HTR-8/SVneo (cell line): ENCODE data around the gene GPR83.
"Not testable (repeated sequence)": the region's sequence is repeated elsewhere in the genome, so short reads cannot be mapped to it uniquely, and the experiment has no call there.

Experiments used
- DNase-seq: peaks from one replicate; pipeline ENCODE4 v3.0.0; 2011; ENCODE audit warnings: low spot score, mixed read lengths; ENCODE audit not compliant: insufficient read length
- FAIRE-seq: peaks from 2 replicates; lab custom pipeline; 2011; peaks lifted over from hg19 to GRCh38; lab: Jason Lieb, UNC

The GPR83 gene

DNA sequence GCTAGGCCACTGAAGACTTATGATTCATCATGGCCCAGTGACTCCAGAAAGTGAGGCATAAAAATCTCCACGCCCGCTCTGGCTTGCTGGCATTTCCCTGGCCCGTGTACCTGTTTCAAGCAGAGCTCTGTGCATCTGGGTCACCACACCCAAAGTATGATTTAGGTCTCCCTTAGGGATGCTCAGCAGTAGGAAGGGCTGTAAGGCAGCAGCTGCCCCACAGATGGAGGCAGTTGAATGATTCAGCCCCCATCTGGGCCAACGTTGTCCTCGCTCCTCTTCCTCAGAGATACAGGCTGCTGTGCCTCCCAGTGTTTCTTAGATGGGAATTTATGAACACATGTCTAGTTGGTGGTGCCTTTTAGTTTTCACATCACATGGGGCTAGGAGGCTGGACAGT is 21.6 kb downstream of the GPR83 start:
- FAIRE-seq (no peak), DNase-seq (no peak)

DNA sequence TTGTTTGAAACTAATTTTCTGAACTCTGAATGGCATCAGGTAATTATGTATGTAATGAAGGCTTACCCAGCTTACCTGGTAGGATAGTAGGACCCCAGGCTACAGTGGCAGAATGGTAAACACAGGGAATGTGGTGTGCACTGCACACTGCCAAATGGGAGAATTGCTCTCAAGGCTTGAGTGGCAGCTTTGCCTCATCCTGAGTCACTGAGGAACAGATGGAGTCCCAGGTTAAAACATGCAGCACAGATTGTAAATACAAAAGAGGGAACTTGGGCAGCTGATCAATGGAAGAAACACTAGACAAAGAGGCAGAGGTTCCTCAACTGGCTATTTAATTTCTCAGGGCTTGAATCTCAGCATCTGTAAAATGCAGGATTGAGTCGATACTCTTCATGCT is 24.4 kb downstream of the GPR83 start:
- no peak for FAIRE-seq

DNA sequence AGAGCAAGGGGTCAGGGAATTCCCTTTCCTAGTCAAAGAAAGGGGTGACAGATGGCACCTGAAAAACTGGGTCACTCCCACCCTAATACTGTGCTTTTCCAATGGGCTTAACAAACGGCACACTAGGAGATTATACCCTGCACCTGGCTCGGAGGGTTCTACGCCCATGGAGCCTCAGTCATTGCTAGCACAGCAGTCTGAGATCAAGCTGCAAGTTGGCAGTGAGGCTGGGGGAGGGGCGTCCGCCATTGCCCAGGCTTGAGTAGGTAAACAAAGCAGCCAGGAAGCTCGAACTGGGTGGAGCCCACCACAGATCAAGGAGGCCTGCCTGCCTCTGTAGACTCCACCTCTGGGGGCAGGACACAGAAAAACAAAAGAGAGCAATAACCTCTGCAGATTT is 30.6 kb downstream of the GPR83 start:
- DNase-seq, FAIRE-seq: not testable (repeated sequence)

More for the DNA sequence above, 24.4 kb downstream of the GPR83 start:
- DNase-seq, result no peak

DNA sequence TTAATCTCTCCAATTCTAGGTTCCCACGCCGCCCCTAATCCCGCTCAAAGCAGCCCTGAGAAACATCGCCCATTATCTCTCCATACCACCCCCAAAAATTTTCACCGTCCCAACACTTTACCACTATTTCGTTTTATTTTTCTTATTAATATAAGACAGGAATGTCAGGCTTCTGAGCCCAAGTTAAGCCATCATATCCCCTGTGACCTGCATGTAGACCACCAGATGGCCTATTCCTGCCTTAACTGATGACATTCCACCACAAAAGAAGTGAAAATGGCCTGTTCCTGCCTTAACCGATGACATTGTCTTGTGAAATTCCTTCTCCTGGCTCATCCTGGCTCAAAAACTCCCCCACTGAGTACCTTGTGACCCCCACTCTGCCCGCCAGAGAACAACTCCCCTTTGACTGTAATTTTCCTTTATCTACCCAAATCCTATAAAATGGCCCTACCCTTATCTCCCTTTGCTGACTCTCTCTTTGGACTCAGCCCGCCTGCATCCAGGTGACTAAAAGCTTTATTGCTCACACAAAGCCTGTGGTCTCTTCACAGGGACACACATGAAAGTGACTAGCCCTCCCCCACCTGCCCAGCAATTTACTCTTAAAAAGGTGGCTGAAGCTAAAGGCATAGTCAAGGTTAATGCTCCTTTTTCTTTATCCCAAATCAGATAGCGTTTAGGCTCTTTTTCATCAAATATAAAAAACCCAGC is 50.2 kb downstream of the GPR83 start:
- not testable (repeated sequence) for DNase-seq, FAIRE-seq

DNA sequence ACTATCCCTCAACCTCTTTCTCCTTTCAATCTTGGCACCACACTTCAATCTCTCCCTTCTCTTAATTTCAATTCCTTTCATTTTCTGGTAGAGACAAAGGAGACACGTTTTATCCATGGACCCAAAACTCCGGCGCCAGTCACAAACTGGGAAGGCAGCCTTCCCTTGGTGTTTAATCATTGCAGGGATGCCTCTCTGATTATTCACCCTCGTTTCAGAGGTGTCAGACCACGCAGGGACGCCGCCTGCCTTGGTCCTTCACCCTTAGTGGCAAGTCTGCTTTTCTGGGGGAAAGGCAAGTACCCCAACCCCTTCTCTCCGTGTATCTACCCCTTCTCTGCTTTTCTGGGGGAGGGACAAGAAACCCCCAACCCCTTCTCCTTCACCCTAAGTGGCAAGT is 54.9 kb downstream of the GPR83 start:
- not testable (repeated sequence) for DNase-seq, FAIRE-seq

DNA sequence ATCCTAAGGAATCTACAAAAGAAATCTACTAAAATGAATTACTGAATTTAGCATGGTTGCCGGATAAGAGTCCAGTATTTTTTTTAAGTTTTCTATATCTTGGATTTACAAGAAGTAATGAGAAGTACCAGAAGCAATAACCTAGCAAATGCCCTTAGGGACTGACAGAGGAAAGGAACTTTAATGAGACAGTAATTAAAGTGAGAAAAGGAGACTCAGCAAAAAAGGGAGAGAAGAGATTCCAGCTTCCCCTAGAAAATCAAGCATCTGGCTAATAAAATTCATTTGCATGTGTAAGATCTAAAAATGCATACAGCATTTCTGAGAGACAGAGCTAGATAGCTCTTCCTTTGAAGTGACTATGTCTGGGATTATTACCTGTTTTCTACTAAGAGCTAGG is 57.7 kb downstream of the GPR83 start:
- FAIRE-seq (no peak), DNase-seq (no peak)

DNA sequence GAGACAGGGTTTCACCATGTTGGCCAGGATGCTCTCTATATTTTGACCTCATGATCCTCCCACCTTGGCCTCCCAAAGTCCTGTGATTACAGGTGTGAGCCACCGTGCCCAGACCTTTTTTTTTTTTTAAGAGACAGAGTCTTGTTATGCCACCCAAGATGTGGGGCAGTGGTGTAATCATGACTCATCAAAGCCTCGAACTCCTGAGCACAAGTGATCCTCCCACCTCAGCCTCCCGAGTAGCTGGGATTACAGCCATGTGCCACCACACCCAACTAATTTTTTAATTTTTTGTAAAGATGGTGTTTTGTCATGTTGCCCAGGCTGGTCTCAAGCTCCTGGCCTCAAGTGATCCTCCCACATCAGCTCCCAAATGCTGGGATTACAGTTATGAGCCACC is 59.0 kb downstream of the GPR83 start:
- DNase-seq, result no peak
- FAIRE-seq, result no peak

DNA sequence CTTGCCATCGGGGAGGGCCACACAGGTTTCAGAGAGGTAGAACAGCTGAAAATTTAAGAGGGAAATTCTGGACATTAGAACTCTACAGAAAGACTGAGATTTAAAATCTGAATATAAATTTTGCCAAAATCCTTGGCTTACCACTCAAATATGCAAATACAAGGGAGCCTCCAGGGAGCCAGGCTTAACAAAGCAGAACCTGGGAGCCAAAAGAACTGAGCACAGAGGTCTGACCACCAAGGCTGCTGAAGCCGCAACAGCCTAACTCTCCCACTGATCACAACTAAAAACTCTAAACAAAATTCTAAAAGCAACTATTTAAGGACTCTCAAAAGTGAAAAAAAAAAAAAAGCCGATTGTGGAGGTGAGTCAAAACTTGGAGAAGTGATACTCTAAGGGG is 62.6 kb downstream of the GPR83 start:
- DNase-seq (no peak), FAIRE-seq (no peak)

DNA sequence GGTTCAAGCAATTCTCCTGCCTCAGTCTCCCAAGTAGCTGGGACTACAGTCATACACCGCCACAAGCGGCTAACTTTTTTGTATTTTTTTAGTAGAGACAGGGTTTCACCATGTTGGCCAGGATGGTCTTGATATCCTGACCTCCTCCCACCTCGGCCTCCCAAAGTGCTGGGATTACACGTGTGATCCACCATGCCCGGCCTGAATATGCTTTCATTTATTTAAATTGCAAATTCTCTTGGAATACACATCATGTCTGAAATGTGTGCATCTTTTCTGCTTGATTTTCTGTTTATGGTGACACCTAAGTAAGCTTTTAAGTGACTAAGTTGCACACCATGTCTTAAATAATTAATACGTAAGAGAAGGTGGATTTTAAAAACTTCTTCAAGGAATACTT is 65.2 kb downstream of the GPR83 start:
- DNase-seq (no peak), FAIRE-seq (no peak)

DNA sequence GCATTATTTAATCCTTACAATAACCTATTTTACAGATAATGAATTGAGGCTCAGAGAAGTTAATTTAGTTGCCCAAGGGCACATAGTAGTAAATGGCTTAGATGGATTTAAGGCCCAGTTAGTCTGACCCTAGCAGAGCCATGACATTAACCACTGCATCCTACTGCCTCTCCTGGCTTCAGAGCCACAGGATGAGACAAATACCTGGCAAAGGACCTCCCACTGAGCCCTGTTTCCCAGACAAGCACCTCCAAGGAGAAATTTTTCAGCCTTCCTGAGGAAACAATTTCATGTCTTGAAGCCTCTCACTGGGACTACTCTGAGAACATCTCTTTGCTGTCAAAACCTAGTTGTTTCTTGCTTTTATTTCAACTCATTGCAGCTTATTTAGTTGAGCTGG is 68.4 kb downstream of the GPR83 start:
- DNase-seq, result no peak
- no peak for FAIRE-seq

DNA sequence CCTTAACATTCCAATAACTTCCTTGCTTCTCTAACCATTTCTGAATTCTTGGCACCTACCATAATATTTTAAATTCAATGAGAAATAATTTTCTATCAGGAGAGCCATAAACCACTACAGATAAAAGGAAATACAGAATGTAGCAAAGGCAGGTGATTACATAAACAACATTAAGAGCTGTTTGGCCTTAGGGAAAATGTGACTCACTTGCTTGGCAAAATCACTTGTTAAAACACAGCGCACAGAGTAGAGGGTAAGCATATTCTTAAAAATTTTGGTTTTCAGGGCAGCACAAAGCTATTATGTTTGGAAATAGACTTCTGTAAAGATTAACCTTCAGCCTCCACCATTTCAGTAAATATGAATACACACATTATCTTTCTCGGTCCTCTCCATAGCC is 70.4 kb downstream of the GPR83 start:
- DNase-seq (no peak), FAIRE-seq (no peak)

DNA sequence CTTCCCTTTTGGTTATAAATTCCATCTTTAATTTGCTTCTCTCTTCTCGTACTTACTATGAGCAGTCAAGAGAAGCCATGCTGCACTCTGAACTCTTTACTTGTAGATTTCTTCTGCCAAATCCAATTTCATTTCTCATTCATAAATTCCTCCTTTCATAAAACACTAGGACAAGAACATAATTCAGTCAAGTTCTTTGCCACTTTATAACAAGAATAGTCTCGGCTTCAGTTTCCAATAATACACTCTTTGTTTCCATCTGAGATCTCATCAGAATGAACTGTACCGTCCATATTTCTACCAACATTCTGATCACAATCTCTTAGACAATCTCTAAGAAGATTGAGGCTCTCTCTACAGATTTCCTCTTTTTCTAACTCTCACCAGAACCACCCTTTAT is 71.7 kb downstream of the GPR83 start:
- DNase-seq (no peak), FAIRE-seq (no peak)

DNA sequence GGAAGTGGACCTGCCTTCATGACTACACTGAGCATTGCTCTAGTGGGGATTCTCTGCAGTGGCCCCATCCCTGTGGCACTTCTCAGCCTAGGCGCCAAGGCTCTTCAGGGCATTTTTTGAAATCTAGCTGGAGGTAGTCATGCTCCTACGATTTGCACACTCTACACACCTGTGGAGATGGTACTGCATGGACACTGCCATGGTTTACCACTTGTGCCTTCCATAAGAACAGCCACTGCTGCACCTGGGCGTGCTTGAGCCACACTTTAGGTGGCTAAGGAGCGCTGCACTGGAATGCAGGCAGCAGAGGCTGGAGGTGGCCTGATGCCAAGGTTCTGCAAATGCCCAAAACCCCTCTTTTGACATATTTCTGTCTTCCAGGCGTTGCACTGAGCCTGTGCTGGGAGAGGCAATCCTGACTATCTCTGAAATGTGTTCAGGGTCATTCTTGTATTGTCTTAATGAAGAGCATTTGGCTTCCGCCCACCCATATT is 72.6 kb downstream of the GPR83 start:
- no peak for DNase-seq
- no peak for FAIRE-seq
